ENCODE results near the gene ITPK1. TPM values are rescaled to one million over a fixed set of nuclear protein-coding genes. Genes with fewer than 3 reads are reported as not detected.

The ITPK1 gene
- total and polyA plus RNA-seq, 12 donors = 47.1 to 152 (median 92.7) TPM

GRCh38 chr14:92906823-92907222 lies 208.9 kb downstream of the ITPK1 start:
- H3K36me3 ChIP-seq = no peaks in the 10 kb centered on the region
- no peak overlapping the region for H3K4me3 ChIP-seq
- no peaks in the 10 kb centered on the region for H3K9me3 ChIP-seq
- no peak for TF ChIP-seq CTCF (IDR thresholded peaks at IDR 0.05)
- H3K27me3 ChIP-seq = peaks cover 0 to 54% (median 17%) of the 10 kb centered on the region in 7 donors
- intact Hi-C loops (cut with DNase I) = no loop called here
- WGBS, 2 donors = 32 to 36% methylated on average over 6 of the region's 6 CpGs
- H3K4me1 ChIP-seq = peaks cover 0 to 12% (median 0%) of the 10 kb centered on the region in 9 donors
- no peak for ATAC-seq
- DNase-seq = no peak
- H3K27ac ChIP-seq = no peak overlapping the region

- WGBS, 2 donors = 76 to 83% methylated on average over 6 of the region's 6 CpGs
- ATAC-seq = no peak
- intact Hi-C loops (cut with DNase I) = no loop called here
Observed at GRCh38 chr14:92906420-92906819, 209.3 kb downstream of the ITPK1 start.

GRCh38 chr14:92905667-92906066 lies 210.1 kb downstream of the ITPK1 start:
- no peak for TF ChIP-seq CTCF (IDR thresholded peaks at IDR 0.05)
- Histone ChIP-seq H3K4me1 (peaks cover 0 to 12% (median 0%) of the 10 kb centered on the region in 9 donors), H3K27ac (no peak overlapping the region), H3K36me3 (no peaks in the 10 kb centered on the region), H3K27me3 (peaks cover 0 to 64% (median 20%) of the 10 kb centered on the region in 7 donors), H3K9me3 (no peaks in the 10 kb centered on the region), H3K4me3 (no peak overlapping the region)
- ATAC-seq (no peak), DNase-seq (no peak)
- WGBS, 2 donors = 73 to 84% methylated on average over 8 of the region's 8 CpGs
- intact Hi-C loops (cut with DNase I) = no loop called here

More at GRCh38 chr14:92906420-92906819, 209.3 kb downstream of the ITPK1 start:
- Histone ChIP-seq H3K27me3 (peaks cover 0 to 58% (median 20%) of the 10 kb centered on the region in 7 donors), H3K4me1 (peaks cover 0 to 12% (median 0%) of the 10 kb centered on the region in 9 donors), H3K27ac (no peak overlapping the region), H3K4me3 (no peak overlapping the region), H3K36me3 (no peaks in the 10 kb centered on the region), H3K9me3 (no peaks in the 10 kb centered on the region)
- no peak for TF ChIP-seq CTCF (IDR thresholded peaks at IDR 0.05)
- no peak for DNase-seq

- H3K36me3 ChIP-seq = no peaks in the 10 kb centered on the region
- 70 to 72% methylated on average over 6 of the region's 6 CpGs for WGBS, 2 donors
- intact Hi-C loops (cut with DNase I) = no loop called here
Observed at GRCh38 chr14:92903359-92903758, 212.4 kb downstream of the ITPK1 start.

More at GRCh38 chr14:92903359-92903758, 212.4 kb downstream of the ITPK1 start:
- no peak for TF ChIP-seq CTCF (IDR thresholded peaks at IDR 0.05)
- Histone ChIP-seq H3K27ac (no peak overlapping the region), H3K4me1 (peaks cover 0 to 12% (median 0%) of the 10 kb centered on the region in 9 donors), H3K27me3 (peaks cover 0 to 57% (median 20%) of the 10 kb centered on the region in 7 donors), H3K4me3 (no peak overlapping the region), H3K9me3 (no peaks in the 10 kb centered on the region)
- ATAC-seq (no peak), DNase-seq (no peak)

All from heart right ventricle (tissue), 16 donors.